HG02610 (cell line): ENCODE data around the gene FA2H.
"Not testable (repeated sequence)": the region's sequence is repeated elsewhere in the genome, so short reads cannot be mapped to it uniquely, and the experiment has no call there.

Experiments used
- ATAC-seq: cut with Tn5 transposase; IDR thresholded peaks from one replicate; pipeline ENCODE4 v1.9.1; 2021; ENCODE audit warnings: mild to moderate bottlenecking, moderate library complexity; ENCODE audit not compliant: unreplicated experiment

Gene FA2H, protein sequence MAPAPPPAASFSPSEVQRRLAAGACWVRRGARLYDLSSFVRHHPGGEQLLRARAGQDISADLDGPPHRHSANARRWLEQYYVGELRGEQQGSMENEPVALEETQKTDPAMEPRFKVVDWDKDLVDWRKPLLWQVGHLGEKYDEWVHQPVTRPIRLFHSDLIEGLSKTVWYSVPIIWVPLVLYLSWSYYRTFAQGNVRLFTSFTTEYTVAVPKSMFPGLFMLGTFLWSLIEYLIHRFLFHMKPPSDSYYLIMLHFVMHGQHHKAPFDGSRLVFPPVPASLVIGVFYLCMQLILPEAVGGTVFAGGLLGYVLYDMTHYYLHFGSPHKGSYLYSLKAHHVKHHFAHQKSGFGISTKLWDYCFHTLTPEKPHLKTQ

DNA sequence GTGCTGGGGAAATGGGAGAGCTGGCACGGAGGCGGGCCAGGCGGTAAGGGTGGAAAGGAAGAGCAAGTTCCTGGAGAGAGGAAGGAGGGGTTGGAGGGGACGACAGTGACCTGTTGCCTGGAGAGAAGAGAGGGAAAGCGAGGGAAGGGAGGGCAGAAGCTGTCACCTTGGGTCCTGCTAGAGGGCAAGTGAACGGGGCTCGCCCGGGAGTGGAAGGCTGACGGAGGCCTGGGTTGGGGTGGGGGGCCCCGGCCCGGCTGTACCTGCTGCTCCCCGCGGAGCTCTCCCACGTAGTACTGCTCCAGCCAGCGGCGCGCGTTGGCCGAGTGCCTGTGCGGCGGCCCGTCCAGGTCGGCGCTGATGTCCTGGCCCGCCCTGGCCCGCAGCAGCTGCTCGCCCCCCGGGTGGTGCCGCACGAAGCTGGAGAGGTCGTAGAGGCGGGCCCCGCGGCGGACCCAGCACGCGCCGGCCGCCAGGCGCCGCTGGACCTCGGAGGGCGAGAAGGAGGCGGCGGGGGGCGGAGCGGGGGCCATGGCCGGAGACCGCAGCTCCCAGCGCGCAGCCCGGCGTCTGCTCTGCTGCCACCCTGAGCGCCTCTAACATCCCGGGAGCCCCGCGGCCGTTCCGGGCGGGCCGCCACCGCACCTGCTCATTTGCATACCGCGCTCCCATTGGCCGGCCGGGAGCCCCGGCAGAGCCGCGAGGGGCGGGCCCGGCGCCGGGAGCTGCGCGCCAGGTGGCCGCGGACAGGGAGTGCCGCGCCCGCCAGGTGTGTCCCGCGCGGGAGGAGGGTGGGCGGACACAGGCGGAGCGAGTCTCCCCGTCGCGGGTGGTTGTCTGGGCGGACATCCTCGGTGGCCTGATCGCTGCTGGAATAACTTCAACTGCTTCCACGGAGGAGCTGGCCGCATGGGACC lies at the start of gene FA2H:
FA2H (minus strand) TSS at position 598 of the 917 bp plus-strand sequence; CDS start at position 533, 65 bp downstream.
- ATAC-seq = peak; percentile 74

DNA sequence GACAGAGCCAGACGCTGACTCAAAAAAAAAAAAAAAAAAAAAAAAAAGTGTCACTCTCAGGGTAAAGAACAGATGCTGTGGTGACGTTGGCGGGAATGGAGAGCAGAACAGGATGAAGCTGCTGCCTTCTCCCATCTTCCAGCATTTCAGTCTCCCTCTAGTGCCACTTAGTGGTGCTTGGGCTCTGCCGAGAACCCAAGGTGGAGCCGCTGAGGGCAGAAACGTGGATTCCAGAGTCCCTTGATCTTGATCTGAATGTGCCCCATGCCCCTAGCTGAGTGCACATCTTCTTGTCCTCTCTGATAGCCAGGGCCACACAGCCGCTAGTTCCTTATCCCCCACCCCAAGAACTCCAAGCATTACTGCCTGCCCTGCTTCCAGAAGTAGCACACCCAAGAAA lies 43.2 kb upstream of the FA2H start:
- no peak for ATAC-seq

DNA sequence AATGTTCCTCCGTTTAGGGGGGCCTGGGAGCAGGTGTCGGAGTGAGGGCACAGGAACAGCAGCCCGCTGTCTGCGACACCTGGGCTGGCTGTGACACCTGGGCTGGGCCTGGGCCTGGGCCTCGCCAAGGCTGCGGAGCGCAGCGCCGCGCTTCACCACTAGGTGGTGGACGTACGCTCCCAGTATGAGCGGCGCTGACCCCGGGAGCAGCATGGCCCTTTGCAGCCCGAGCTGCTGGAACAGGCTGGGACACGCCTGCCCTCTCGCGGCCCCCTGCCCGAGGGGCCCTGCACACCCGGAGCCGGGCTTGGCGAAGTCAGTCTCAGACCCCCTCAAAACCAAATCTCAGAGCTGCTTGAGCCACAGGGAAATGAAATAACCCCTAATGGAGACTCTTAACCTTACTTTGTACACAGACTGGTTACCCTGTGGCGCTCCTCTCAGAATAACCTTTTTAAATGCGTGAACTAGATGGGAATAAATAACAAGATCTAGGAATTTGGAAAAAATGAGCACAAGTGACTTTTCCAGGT lies 38.6 kb upstream of the FA2H start:
- ATAC-seq = peak; percentile 96

DNA sequence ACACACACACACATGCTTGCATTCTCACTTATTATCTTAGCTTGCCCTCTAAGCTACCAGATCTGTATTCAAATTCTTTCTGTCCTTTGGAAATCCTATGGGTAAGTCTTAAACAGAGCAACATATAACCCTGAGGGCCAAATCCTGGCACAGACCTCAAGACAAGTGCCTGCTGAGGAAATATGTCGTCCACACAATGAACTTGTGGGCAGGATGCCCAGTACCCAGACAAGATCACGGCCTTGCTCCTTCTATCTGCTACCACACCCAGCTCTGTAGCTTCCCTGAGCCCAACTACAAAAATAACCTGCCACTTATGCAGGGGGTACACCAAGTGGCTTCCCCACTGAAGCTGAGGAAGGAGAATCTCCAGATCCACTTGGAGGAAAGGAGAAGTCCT lies 37.3 kb upstream of the FA2H start:
- no peak for ATAC-seq

DNA sequence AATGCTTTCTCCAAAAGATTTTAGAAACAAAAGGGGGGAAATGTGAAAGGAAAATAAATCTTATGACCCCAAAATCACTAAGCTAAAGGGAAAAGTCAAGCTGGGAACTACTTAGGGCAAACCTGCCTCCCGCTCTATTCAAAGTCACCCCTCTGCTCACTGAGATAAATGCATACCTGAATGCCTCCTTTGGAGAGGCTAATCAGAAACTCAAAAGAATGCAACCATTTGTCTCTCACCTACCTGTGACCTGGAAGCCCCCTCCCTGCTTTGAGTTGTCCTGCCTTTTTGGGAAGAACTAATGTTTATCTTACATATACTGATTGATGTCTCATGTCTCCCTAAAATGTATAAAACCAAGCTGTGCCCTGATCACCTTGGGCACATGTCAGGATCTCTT lies 36.6 kb upstream of the FA2H start:
- ATAC-seq = not testable (repeated sequence)

DNA sequence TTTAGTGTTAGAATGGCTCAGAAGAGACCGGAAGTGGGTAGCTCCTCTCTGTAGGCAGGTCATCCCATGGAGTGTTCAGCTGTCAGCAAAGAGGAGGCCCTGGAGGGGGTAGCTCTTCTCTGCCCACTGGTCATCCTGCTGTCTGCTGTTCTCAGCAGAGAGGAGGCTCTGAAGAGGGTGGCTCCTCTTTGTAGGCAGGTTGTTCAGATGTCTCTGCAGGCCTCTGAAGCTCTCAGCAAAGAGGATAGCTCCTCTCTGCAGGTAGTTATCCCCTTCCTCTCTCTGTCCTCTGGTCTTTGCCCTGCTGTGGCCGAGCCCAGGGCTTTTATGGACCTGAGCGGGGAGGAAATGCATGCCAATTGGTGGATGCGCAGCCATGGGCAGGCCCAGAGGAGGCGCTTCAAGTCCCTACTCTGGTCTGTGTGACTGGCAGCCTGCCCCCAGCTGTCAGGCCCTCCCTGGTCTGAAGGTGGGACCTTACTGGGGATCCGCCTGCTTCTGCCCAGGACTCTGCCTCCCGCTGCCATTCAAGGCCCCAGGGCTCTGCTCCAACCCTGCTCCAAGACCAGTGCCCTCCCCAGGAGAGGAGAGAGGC lies 32.5 kb upstream of the FA2H start:
- no peak for ATAC-seq

DNA sequence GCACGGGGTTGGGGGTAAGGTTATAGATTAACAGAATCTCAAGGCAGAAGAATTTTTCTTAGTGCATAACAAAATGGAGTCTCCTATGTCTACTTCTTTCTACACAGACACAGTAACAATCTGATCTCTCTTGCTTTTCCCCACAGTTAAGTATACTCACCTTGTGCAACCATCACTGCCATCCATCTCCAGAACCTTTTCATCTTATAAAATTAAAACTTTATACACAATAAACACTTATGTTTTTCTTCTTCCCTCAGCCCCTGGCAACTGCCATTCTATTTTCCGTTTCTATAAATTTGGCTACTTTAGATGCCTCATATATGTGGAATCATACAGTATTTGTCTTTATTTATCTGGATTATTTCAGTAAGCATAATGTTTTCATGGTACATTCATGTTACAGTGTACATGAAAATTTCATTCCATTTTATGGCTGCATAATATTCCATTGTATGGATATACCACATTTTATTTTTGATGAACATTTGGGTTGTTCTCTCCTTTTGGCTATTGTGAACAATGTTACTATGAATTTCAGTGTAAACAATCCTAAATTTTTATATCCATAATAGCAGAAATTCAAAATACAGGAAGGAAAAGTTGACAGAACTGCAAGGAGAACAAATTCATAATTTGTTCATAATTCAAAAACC lies 25.7 kb upstream of the FA2H start:
- no peak for ATAC-seq

DNA sequence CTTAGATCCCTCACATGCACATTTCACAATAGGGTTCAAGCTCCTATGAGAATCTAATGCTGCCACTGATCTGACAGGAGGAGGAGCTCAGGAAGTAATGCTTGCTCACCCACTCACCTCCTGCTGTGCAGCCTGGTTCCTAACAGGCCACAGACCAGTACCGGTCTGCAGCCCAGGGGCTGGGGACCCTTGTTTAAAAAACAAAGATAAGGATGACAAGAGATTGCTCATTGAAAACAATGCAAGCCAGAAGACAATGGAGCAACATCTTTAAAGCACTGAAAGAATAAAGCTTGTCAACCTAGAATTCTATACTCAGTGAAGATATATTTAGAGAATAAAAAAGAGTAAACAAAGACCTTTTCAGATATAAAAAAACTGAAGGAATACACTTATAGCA lies 22.8 kb upstream of the FA2H start:
- ATAC-seq = no peak

DNA sequence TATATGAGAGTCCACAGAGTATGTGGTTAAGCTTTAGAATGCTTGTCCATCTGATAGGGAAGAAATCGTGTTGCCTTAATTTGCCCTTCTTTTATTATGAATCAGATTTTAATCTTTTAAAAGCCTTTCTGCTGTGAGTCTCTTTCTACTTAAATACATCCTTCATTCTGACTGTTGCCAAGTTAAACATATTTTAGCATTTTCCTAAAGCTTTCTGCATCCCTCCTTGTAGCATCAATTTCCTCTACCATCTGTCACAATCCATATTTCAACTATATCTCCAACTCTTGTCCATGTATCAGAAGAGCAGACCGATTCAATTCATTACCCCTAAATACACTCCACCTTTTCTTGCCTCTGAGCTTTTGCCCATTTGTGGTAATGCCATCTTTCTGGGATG lies 20.5 kb upstream of the FA2H start:
- no peak for ATAC-seq

DNA sequence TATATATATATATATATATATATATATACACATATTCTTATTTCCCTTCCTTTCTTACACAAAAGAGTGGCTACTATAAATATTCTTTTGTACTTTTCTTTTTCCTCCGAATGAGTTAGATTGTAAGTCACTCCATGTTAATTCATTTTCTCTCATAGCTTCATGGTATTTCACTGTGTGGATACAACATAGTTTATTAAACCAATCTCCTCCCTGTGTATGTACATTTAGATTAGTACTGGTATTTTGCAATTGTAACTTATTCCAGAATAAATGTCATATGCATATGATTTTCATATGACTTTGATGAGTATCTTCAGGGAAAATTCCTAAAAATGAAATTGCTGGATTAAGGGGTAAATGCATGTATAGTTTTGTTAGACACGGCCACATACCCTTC lies 20.0 kb upstream of the FA2H start:
- no peak for ATAC-seq

DNA sequence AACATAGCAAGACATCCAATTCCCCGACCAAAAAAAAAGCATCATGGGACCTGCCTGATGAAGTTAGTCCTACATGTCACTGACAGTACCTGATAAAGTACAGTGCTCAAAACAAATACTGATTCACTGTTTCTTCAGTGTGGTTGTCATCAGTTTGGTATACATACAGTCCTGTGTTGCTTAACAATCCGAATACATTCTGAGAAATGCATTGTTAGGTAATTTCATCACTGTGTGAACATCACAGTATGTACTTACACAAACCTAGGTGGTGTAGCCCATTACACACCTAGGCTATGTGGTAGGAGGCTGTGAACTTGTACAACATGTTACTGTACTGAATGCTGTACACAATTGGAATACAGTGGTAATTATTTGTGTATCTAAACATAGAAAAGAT lies 19.0 kb upstream of the FA2H start:
- no peak for ATAC-seq

DNA sequence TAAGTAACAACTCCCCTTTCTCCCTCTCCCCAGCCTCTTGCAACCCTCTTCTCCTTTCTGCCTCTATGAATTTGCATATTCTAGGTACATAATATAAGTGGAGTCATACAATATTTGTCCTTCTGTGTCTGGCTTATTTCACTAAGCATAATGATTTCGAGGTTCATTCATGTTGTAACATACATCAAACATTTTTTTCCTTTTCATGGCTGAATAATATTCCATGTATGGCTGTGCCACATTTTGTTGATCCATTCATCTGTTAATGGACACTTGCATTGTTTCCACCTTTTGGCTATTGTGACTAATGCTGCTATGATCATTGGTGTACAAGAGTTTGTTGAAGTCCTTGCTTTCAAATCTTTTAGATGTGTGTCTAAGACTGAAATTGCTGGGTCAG lies 17.6 kb upstream of the FA2H start:
- no peak for ATAC-seq

DNA sequence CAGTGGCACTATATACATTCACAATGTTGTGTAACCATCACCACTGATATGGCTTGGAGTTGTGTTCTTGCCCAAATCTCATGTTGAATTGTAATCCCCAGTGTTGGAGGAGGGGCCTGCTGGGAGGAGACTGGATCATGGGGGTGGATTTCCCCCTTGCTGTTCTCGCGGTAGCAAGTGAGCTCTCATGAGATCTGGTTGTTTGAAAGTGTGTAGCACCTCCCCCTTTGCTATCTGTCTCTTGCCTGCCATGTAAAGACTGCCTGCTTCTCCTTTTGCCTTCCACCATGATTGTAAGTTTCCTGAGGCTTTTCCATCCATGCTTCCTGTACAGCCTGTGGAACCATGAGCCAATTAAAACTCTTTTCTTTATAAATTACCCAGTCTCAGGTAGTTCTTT lies 17.1 kb upstream of the FA2H start:
- not testable (repeated sequence) for ATAC-seq

DNA sequence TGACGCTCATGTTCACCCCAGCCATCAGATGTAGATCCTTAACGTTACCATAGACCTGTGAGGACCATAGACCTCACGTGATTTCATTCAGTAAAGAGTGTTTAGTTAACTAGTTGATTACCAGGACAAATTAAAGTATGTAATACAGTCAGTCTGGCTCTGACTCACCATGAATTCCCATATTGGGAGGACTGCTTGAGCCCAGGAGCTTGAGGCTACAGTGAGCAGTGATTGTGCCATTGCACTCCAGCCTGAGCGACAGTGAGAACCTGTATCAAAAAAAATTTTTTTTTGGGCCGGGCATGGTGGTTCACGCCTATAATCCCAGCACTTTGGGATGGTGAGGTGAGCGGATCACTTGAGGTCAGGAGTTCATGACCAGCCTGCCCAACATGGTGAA lies 13.5 kb upstream of the FA2H start:
- no peak for ATAC-seq

DNA sequence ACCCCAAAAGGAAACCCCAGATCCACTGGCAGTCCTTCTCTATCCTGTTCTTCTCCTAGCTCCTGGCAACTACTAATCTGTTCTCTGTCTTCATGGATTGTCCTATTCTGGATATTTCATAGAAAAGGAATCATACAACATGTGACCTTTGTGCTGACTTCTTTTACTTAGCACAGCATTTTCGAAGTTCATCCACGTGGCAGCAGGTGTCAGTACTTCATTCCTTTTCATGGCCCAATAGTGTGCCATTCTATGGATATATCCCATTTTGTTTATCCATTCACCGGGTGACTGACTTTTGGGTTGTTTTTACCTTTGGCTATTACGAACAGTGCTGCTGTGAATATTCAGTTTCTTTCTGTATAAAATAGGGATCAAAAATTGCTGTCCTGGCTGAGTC lies 10.4 kb upstream of the FA2H start:
- no peak for ATAC-seq

DNA sequence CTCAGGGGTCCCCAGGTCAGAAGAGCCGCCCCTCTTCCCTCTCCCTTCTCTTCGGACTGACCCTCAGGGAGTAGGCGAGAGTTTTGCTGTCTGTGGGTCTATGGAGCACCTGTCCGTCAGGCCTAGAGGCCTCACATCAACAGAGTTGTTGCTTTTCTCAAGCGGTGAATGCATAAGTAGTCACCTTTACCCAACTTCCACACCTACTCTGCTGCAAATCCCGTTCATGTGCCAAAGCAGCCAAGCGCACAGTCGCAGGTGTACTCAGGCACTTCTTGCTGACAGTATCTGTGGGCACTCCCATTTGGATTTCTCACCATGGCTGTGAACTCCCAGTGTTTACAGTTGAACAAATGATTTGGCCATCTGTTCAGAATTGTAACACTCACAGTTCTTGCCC lies 4.0 kb upstream of the FA2H start:
- no peak for ATAC-seq

DNA sequence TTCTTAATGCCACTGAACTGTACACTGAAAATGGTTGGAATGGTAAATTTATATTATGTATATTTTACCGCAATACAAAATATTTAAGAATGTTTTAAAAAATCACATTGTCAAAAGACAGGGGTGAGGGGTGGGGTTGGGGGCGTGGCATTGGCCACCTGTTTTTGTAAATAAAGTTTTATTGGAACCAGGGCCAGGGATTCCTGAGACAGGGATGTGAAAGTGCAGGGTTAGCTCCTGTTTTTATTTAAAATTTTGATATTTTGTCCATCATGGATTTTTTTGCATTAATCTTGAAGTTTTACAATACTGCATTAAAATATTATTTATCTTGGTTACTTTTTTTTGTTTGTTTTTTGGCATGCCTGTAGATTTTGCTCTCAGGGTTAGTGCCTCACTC lies 2.3 kb upstream of the FA2H start:
- ATAC-seq = no peak

DNA sequence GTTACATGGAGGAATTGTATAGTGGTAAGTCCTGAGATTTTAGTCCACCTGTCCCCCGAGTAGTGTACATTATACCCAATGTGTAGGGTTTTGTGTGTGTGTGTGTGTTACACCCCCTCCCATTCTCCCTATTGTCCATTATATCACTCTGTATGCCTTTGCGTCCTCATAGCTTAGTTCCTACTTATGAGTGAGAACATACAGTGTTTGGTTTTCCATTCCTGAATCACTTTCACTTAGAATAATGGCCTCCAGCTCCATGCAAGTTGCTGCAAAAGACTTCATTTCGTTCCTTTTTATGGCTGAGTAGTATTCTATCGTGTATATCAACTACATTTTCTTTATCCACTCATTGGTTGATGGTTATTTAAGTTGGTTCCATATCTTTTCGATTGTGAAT lies 635 bp upstream of the FA2H start:
- no peak for ATAC-seq

DNA sequence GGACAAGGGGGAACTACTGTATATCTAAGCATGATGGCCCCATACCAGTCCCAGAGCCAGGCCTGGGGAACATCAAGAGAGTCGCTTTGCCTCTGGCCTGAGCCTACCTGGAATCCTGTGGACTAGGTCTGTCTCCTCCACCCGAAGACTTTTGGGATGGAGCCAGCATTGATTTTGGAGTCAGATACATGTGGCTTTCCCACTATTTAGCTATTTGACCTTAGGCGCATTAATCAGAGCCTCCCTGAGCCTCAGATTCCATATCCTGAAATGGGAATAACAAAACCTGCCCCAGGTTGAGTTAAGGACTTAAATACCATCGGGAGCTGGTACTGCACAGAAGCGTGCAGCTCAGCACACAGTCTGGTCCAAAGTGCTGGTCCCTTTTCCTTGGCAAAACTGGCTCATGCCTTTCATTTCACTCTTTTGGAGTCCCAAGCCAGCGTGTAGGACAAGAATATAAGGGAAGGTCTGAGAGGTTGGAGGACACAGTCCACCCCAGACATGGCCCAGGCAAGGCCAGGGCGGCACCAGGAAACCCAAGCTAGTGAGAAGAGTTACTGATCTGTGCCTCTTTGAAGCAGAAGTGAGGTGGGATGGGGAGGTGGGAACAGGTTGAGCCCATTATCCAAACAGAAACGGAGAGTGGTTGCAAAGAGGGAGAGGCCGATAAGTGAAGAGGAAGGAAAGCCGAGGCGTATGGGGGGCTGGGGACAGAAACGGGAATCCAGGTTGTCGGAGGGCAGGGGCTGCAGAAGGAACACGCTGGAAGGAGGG lies 986 bp downstream of the FA2H start:
- no peak for ATAC-seq

DNA sequence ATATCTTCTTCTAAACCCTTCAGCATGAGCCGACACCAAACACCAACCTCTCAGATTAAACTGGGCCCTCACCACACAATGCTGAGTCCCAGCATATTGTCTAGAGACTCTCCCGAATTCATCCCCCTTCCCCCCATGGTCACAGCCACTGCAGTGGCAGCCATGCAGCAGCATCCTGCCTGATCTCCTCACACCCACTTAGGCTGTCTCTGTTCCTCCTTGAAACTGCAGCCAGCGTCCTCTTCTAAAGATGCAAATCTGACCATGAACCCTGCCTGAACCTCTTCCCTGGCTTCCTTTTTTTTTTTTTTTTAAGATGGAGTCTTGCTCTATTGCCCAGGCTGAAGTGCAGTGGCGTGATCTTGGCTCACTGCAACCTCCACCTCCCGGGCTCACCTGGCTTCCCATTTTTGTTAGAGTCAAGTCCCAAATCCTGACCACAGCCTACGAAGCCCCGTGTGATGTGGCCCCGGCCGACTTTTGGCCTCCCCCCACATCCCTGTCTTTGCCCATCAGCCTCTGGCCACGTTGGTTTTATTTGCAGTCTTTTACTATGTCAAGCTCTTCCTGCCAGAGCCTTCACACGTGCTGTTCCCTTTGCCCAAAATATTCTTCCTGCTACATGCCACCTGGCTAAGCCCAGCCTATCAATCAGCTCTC lies 2.8 kb downstream of the FA2H start:
- peak; percentile 85 for ATAC-seq
